Measurements from ENCODE around the gene CLCF1.

DNA sequence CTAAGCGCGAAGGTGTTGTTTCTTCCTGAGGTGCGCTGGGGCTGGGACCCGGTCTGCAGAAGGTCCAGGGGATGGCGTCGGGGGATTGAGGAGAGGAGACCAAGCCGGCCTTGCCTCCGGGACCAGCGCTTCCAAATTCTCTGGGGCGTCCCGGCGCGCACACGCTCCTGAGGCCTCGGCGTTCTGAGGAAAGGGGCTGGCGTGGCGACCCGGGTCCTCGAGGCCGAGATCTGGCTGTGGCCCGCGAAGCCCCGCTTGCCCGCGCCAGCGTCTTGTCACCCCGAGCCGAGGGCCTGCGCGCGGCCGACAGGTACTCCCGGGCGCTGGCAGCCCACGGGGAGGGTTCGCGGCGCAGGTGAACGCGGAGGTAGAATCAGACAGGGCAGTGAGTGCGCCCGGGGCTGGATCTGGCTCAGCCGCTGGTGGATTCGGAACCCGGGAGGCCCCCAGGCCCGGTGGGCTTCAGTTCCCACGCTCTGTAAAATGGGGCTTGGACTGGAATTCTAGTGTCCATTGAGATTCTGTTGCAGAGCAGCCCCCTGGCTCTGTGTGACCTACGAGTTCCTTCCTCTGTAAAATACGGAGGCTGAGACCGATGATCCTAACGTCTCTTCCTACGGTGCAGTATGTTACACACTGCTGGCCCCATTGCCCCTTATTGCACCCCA is 55.4 kb downstream of the CLCF1 start:
- TF ChIP-seq POLR2A (IDR thresholded peaks at IDR 0.05) (no peak), POLR2AphosphoS5 (IDR thresholded peaks at IDR 0.05) (no peak), CTCF (IDR thresholded peaks at IDR 0.05) (no peak), EP300 (IDR thresholded peaks at IDR 0.05) (no peak)

Measured in stomach (tissue), 4 donors.